WTC11 (cell line): ENCODE data around the gene GATA2. TPM values are rescaled to one million over a fixed set of nuclear protein-coding genes. Genes with fewer than 3 reads are reported as not detected.

Source experiments
- ATAC-seq: fragments of 200-7000 bp; cut with Tn5 transposase; 2 replicates; pipeline ENCODE4 v1.10.0; 2021; ENCODE audit warnings: mild to moderate bottlenecking, moderate library complexity
- CTCF ChIA-PET: fragments of 300-600 bp; sonication (Branson Sonifier 250); formaldehyde crosslinking; loops from one replicate; lab custom pipeline; 2021; ENCODE audit warnings: antibody characterized with exemption; lab: Charles Lee
- POLR2A ChIA-PET: fragments of 350-600 bp; sonication (Branson Sonifier 250); formaldehyde crosslinking; loops from one replicate; lab custom pipeline; 2021; ENCODE audit warnings: antibody characterized with exemption; lab: Charles Lee
- DNase-seq: peaks from one replicate; pipeline ENCODE4 v3.0.0; 2021; ENCODE audit warnings: low spot score
- H3K27ac Mint-ChIP-seq: 2 replicates; pipeline ENCODE4 v1.8.0; 2021; ENCODE audit warnings: mixed read lengths
- H3K27me3 Mint-ChIP-seq: 2 replicates; pipeline ENCODE4 v1.8.0; 2021; ENCODE audit warnings: low read depth, mild to moderate bottlenecking, moderate library complexity, mixed read lengths
- H3K36me3 Mint-ChIP-seq: 2 replicates; pipeline ENCODE4 v1.8.0; 2021; ENCODE audit warnings: mixed read lengths
- H3K4me1 Mint-ChIP-seq: 2 replicates; pipeline ENCODE4 v1.8.0; 2022; ENCODE audit warnings: mixed read lengths
- H3K4me3 Mint-ChIP-seq: 2 replicates; pipeline ENCODE4 v1.8.0; 2021; ENCODE audit warnings: mild to moderate bottlenecking, moderate library complexity, mixed read lengths
- H3K9me3 Mint-ChIP-seq: 2 replicates; pipeline ENCODE4 v1.8.0; 2021; ENCODE audit warnings: mixed read lengths
- CREM ChIP-seq: sonication (generic); formaldehyde crosslinking; IDR thresholded peaks from 2 replicates; pipeline ENCODE4 v1.8.1; 2022; ENCODE audit warnings: mild to moderate bottlenecking, missing genetic modification reagents, moderate library complexity
- E2F4 ChIP-seq: sonication (generic); formaldehyde crosslinking; IDR thresholded peaks from 2 replicates; pipeline ENCODE4 v1.8.1; 2022; ENCODE audit warnings: low read depth, mild to moderate bottlenecking, moderate library complexity, missing genetic modification reagents, borderline replicate concordance
- ELF4 ChIP-seq: sonication (generic); formaldehyde crosslinking; IDR thresholded peaks from 2 replicates; pipeline ENCODE4 v1.8.1; 2022; ENCODE audit warnings: low read depth, mild to moderate bottlenecking, moderate library complexity, missing genetic modification reagents
- FOXJ3 ChIP-seq: sonication (generic); formaldehyde crosslinking; IDR thresholded peaks from 2 replicates; pipeline ENCODE4 v1.9.0; 2021; ENCODE audit warnings: missing genetic modification reagents, mild to moderate bottlenecking, borderline replicate concordance
- FOXP4 ChIP-seq: sonication (generic); formaldehyde crosslinking; IDR thresholded peaks from 2 replicates; pipeline ENCODE4 v1.8.0; 2022; ENCODE audit warnings: mild to moderate bottlenecking, missing genetic modification reagents
- HMGXB4 ChIP-seq: sonication (generic); formaldehyde crosslinking; IDR thresholded peaks from 2 replicates; pipeline ENCODE4 v1.8.1; 2023; ENCODE audit warnings: mild to moderate bottlenecking, moderate library complexity, missing genetic modification reagents
- IRF2 ChIP-seq: sonication (generic); formaldehyde crosslinking; IDR thresholded peaks from 2 replicates; pipeline ENCODE4 v1.8.0; 2022; ENCODE audit warnings: low read depth, missing genetic modification reagents, borderline replicate concordance
- JAZF1 ChIP-seq: fragments of 250-450 bp; sonication (Bioruptor Pico); IDR thresholded peaks from 2 replicates; pipeline ENCODE4 v1.9.0; 2021; ENCODE audit warnings: moderate library complexity, mild to moderate bottlenecking, inconsistent platforms
- JUN ChIP-seq: sonication (generic); formaldehyde crosslinking; IDR thresholded peaks from 2 replicates; pipeline ENCODE4 v1.8.0; 2023; ENCODE audit warnings: mild to moderate bottlenecking, missing genetic modification reagents
- MAX ChIP-seq: sonication (generic); formaldehyde crosslinking; IDR thresholded peaks from 2 replicates; pipeline ENCODE4 v1.8.0; 2022; ENCODE audit warnings: mild to moderate bottlenecking, missing genetic modification reagents
- NFATC4 ChIP-seq: fragments of 250-450 bp; sonication (Bioruptor Pico); IDR thresholded peaks from 2 replicates; pipeline ENCODE4 v1.9.0; 2021; ENCODE audit warnings: mild to moderate bottlenecking
- NFE2L1 ChIP-seq: sonication (generic); formaldehyde crosslinking; IDR thresholded peaks from 2 replicates; pipeline ENCODE4 v1.8.1; 2023; ENCODE audit warnings: missing genetic modification reagents
- NR3C1 ChIP-seq: sonication (generic); formaldehyde crosslinking; conservative IDR thresholded peaks from 2 replicates; pipeline ENCODE4 v1.8.1; 2023; ENCODE audit warnings: low read depth, mild to moderate bottlenecking, missing genetic modification reagents
- RORB ChIP-seq: fragments of 250-450 bp; sonication (Bioruptor Pico); IDR thresholded peaks from 2 replicates; pipeline ENCODE4 v1.9.0; 2021; ENCODE audit warnings: mild to moderate bottlenecking
- SMAD3 ChIP-seq: sonication (generic); formaldehyde crosslinking; IDR thresholded peaks from 2 replicates; pipeline ENCODE4 v1.8.0; 2022; ENCODE audit warnings: missing genetic modification reagents, mild to moderate bottlenecking, borderline replicate concordance
- SP1 ChIP-seq: sonication (generic); formaldehyde crosslinking; conservative IDR thresholded peaks from 2 replicates; pipeline ENCODE4 v1.8.1; 2022; ENCODE audit warnings: missing genetic modification reagents
- STAT6 ChIP-seq: sonication (generic); formaldehyde crosslinking; conservative IDR thresholded peaks from 2 replicates; pipeline ENCODE4 v1.8.1; 2023; ENCODE audit warnings: mild to moderate bottlenecking, low read depth, missing genetic modification reagents, moderate library complexity
- TEAD1 ChIP-seq: sonication (generic); formaldehyde crosslinking; IDR thresholded peaks from 2 replicates; pipeline ENCODE4 v1.8.0; 2022; ENCODE audit warnings: mild to moderate bottlenecking, missing genetic modification reagents
- TEAD4 ChIP-seq: sonication (generic); formaldehyde crosslinking; IDR thresholded peaks from 2 replicates; pipeline ENCODE4 v1.8.0; 2022; ENCODE audit warnings: mild to moderate bottlenecking, missing genetic modification reagents
- USF2 ChIP-seq: sonication (generic); formaldehyde crosslinking; IDR thresholded peaks from 2 replicates; pipeline ENCODE4 v1.8.1; 2023; ENCODE audit warnings: mild to moderate bottlenecking, missing genetic modification reagents, moderate library complexity
- ZNF219 ChIP-seq: sonication (generic); formaldehyde crosslinking; IDR thresholded peaks from 2 replicates; pipeline ENCODE4 v1.8.0; 2023; ENCODE audit warnings: missing genetic modification reagents, mild to moderate bottlenecking, borderline replicate concordance
- ZNF512 ChIP-seq: sonication (generic); formaldehyde crosslinking; IDR thresholded peaks from 2 replicates; pipeline ENCODE4 v1.8.1; 2022; ENCODE audit warnings: missing genetic modification reagents, borderline replicate concordance
- total RNA-seq: library from RNA; stranded (reverse); gene quantifications from 3 replicates; pipeline ENCODE4 v1.2.3, GENCODE V29; 2021

GATA2 gene
- total RNA-seq, 1 experiment from 2014 or later = 1.6 TPM

- no peaks in the 10 kb centered on the region for H3K9me3 Mint-ChIP-seq
- H3K4me3 Mint-ChIP-seq = no peak overlapping the region
- H3K4me1 Mint-ChIP-seq = peaks cover 22% of the 10 kb centered on the region
- H3K27me3 Mint-ChIP-seq = peaks cover 72% of the 10 kb centered on the region
- ChIA-PET CTCF (interaction anchor here (1.6 kb wide), 1 partner anchor 14 kb away, joined by 5 read pairs; no protein-coding TSS in a partner anchor), POLR2A (no interaction called here)
- no peak for ATAC-seq
- TF ChIP-seq JUN (CRISPR knock-in tag) = no peak
- TF ChIP-seq SP1 = no peak
- TF ChIP-seq RORB (CRISPR knock-in tag) = no peak
- TF ChIP-seq TEAD4 = no peak
- no peak for TF ChIP-seq E2F4 (CRISPR knock-in tag)
- TF ChIP-seq NFATC4 = no peak
- TF ChIP-seq TEAD1 (CRISPR knock-in tag) = no peak
- TF ChIP-seq USF2 (CRISPR knock-in tag) = no peak
- no peak for TF ChIP-seq HMGXB4 (CRISPR knock-in tag)
- TF ChIP-seq FOXP4 (CRISPR knock-in tag) = no peak
- TF ChIP-seq NR3C1 (CRISPR knock-in tag) = no peak
- no peak for TF ChIP-seq FOXJ3
- no peak for TF ChIP-seq ZNF512 (CRISPR knock-in tag)
- TF ChIP-seq IRF2 = no peak
- TF ChIP-seq ZNF219 (CRISPR knock-in tag) = no peak
- TF ChIP-seq CREM = no peak
- no peak for DNase-seq
- no peak overlapping the region for H3K27ac Mint-ChIP-seq
- no peaks in the 10 kb centered on the region for H3K36me3 Mint-ChIP-seq
Observed at GRCh38 chr3:128472449-128473179, 20.4 kb downstream of the GATA2 start.

- ChIA-PET CTCF (no interaction called here), POLR2A (no interaction called here)
- ATAC-seq (no peak), DNase-seq (no peak)
- H3K27me3 Mint-ChIP-seq = peaks cover 70% of the 10 kb centered on the region
- peaks cover 22% of the 10 kb centered on the region for H3K4me1 Mint-ChIP-seq
- H3K27ac Mint-ChIP-seq = no peak overlapping the region
- no peaks in the 10 kb centered on the region for H3K36me3 Mint-ChIP-seq
- no peak overlapping the region for H3K4me3 Mint-ChIP-seq
- H3K9me3 Mint-ChIP-seq = no peaks in the 10 kb centered on the region
- TF ChIP-seq ZNF219 (CRISPR knock-in tag) = no peak
- TF ChIP-seq STAT6 (CRISPR knock-in tag) = no peak
- no peak for TF ChIP-seq NFE2L1
- TF ChIP-seq E2F4 (CRISPR knock-in tag) = no peak
- TF ChIP-seq SMAD3 (CRISPR knock-in tag) = no peak
- TF ChIP-seq MAX (CRISPR knock-in tag) = no peak
- TF ChIP-seq NFATC4 = no peak
- TF ChIP-seq JAZF1 = no peak
- TF ChIP-seq ELF4 (CRISPR knock-in tag) = no peak
- TF ChIP-seq NR3C1 (CRISPR knock-in tag) = no peak
Observed at GRCh38 chr3:128471720-128472119, 21.3 kb downstream of the GATA2 start.
